C4-2B (cell line): ENCODE data around the gene RBFOX1.

Experiments used
- CTCF ChIP-seq: fragments of 450-650 bp; conservative IDR thresholded peaks from 2 replicates; pipeline ENCODE4 v1.5.1; 2017; ENCODE audit warnings: mild to moderate bottlenecking
- ZFX ChIP-seq: fragments of 450-650 bp; IDR thresholded peaks from 2 replicates; pipeline ENCODE4 v1.6.1; 2017

GRCh38 chr16:7512503-7512902 lies 179.9 kb downstream of the RBFOX1 start:
- TF ChIP-seq CTCF = no peak
- no peak for TF ChIP-seq ZFX
